Measurements from ENCODE around the gene STK39.

Gene STK39

DNA sequence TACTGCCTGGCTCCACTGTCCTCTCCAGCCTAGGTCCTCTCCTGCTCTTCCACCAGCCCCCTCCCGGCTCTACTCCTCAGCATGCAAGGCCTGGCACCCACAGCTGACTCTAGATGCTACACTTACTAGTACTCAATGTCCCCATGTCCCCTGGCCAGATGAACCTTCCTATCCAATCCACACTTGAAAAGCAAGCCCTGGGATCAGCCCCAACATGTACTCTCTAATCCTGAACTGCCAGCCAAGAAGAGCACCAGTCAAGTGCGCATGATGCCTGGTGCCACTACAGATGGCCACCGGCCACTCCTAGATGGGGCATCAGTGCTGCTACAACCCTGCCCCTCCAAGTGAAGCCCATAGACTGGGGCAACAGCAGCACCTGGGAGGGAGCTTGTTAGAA is 168.2 kb downstream of the STK39 start:
- no peaks in the 10 kb centered on the region for H3K79me2 ChIP-seq (ENCODE audit: insufficient read depth, low read length)
- H3K4me3 ChIP-seq (ENCODE audit: low read depth in 1 of 2, low read length in 2 of 2) = no peak overlapping the region
- H3K9ac ChIP-seq (ENCODE audit: low read depth, low read length) = no peak overlapping the region

DNA sequence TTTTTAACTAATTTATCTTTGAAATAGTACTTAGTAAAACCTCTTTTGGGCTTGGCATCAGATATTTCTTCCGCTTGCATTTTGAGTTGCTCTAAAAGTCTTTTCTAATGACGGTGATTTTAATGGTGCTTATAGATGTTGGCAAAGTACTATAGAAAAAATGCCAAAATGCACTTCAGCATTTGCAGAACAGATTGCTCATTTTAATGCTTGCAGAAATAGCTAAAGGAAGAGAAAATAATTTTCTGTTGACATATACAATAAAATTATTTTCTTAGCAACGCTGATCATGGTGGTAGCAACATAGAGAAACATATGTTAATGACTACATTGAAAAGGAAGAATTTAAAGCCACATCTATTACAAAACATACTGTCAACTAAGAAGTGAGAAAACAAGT is 170.7 kb downstream of the STK39 start:
- no peaks in the 10 kb centered on the region for H3K79me2 ChIP-seq (ENCODE audit: insufficient read depth, low read length)
- H3K27ac ChIP-seq (ENCODE audit: low read length) = no peak overlapping the region
- peaks cover 9% of the 10 kb centered on the region; the same call in 1 of the 2 replicates for H3K36me3 ChIP-seq (ENCODE audit: insufficient read depth, low read length)
- no peaks in the 10 kb centered on the region for H3K27me3 ChIP-seq (ENCODE audit: insufficient read depth, low read length, poor library complexity)
- DNase-seq (no peak), ATAC-seq (ENCODE audit: insufficient read depth, low read depth) (no peak)
- H4K20me1 ChIP-seq (ENCODE audit: insufficient read depth, low read length) = no peaks in the 10 kb centered on the region
- H3K4me2 ChIP-seq (ENCODE audit: insufficient read depth, low read length) = no peak overlapping the region
- H3K4me3 ChIP-seq (ENCODE audit: low read depth in 1 of 2, low read length in 2 of 2) = no peak overlapping the region
- no peaks in the 10 kb centered on the region for H3K9me3 ChIP-seq (ENCODE audit: insufficient read depth, low read length, severe bottlenecking)
- H3K9ac ChIP-seq (ENCODE audit: low read depth, low read length) = no peak overlapping the region
- H3K4me1 ChIP-seq (ENCODE audit: insufficient read depth, low read length) = no peaks in the 10 kb centered on the region
- TF ChIP-seq, protein P1, sequence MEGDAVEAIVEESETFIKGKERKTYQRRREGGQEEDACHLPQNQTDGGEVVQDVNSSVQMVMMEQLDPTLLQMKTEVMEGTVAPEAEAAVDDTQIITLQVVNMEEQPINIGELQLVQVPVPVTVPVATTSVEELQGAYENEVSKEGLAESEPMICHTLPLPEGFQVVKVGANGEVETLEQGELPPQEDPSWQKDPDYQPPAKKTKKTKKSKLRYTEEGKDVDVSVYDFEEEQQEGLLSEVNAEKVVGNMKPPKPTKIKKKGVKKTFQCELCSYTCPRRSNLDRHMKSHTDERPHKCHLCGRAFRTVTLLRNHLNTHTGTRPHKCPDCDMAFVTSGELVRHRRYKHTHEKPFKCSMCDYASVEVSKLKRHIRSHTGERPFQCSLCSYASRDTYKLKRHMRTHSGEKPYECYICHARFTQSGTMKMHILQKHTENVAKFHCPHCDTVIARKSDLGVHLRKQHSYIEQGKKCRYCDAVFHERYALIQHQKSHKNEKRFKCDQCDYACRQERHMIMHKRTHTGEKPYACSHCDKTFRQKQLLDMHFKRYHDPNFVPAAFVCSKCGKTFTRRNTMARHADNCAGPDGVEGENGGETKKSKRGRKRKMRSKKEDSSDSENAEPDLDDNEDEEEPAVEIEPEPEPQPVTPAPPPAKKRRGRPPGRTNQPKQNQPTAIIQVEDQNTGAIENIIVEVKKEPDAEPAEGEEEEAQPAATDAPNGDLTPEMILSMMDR (IDR thresholded peaks at IDR 0.05; ENCODE audit: borderline replicate concordance, extremely low read depth, low read length, poor library complexity, severe bottlenecking) = no peak
- H2AFZ ChIP-seq (ENCODE audit: low read depth, low read length) = no peak overlapping the region

More for the DNA sequence above, 168.2 kb downstream of the STK39 start:
- Histone ChIP-seq H3K27ac (ENCODE audit: low read length) (no peak overlapping the region), H4K20me1 (ENCODE audit: insufficient read depth, low read length) (no peaks in the 10 kb centered on the region), H3K4me1 (ENCODE audit: insufficient read depth, low read length) (no peaks in the 10 kb centered on the region), H3K27me3 (ENCODE audit: insufficient read depth, low read length, poor library complexity) (no peaks in the 10 kb centered on the region), H3K36me3 (ENCODE audit: insufficient read depth, low read length) (peaks cover 9% of the 10 kb centered on the region; the same call in 1 of the 2 replicates), H2AFZ (ENCODE audit: low read depth, low read length) (no peak overlapping the region), H3K4me2 (ENCODE audit: insufficient read depth, low read length) (no peak overlapping the region), H3K9me3 (ENCODE audit: insufficient read depth, low read length, severe bottlenecking) (no peaks in the 10 kb centered on the region)
- TF ChIP-seq, protein P1 (IDR thresholded peaks at IDR 0.05; ENCODE audit: borderline replicate concordance, extremely low read depth, low read length, poor library complexity, severe bottlenecking) = no peak
- no peak for TF ChIP-seq EZH2 (IDR thresholded peaks at IDR 0.05; ENCODE audit: borderline replicate concordance, low read depth, low read length, severe bottlenecking)
- DNase-seq = no peak
- ATAC-seq (ENCODE audit: insufficient read depth, low read depth) = no peak

DNA sequence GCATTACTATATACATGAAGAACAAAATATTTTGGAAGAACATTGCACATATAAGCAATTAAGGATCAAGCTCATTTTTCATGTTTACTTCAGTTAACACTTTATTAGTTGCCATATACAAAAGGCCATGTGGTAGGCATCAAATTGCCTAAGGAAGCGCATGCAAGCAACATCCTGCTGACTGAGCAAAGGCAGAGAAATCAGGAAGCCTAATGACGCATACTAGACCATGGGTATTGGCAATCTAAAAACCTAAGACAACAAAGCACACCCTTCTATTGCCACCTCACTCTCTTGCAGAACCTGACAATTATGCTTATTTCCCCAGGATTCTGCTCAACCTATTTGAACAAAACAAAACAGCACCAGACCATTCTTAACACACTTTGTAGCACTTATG is 171.9 kb downstream of the STK39 start:
- no peak overlapping the region for H3K4me3 ChIP-seq (ENCODE audit: low read depth in 1 of 2, low read length in 2 of 2)
- H3K4me2 ChIP-seq (ENCODE audit: insufficient read depth, low read length) = no peak overlapping the region
- H3K36me3 ChIP-seq (ENCODE audit: insufficient read depth, low read length) = peaks cover 5% of the 10 kb centered on the region; the same call in 1 of the 2 replicates
- no peak overlapping the region for H3K27ac ChIP-seq (ENCODE audit: low read length)
- no peaks in the 10 kb centered on the region for H3K9me3 ChIP-seq (ENCODE audit: insufficient read depth, low read length, severe bottlenecking)
- H3K9ac ChIP-seq (ENCODE audit: low read depth, low read length) = no peak overlapping the region
- DNase-seq (no peak), ATAC-seq (ENCODE audit: insufficient read depth, low read depth) (no peak)
- no peaks in the 10 kb centered on the region for H4K20me1 ChIP-seq (ENCODE audit: insufficient read depth, low read length)
- TF ChIP-seq EZH2 (IDR thresholded peaks at IDR 0.05; ENCODE audit: borderline replicate concordance, low read depth, low read length, severe bottlenecking) = no peak
- TF ChIP-seq, protein P1 (IDR thresholded peaks at IDR 0.05; ENCODE audit: borderline replicate concordance, extremely low read depth, low read length, poor library complexity, severe bottlenecking) = no peak
- no peak overlapping the region for H2AFZ ChIP-seq (ENCODE audit: low read depth, low read length)
- no peaks in the 10 kb centered on the region for H3K79me2 ChIP-seq (ENCODE audit: insufficient read depth, low read length)
- no peaks in the 10 kb centered on the region for H3K27me3 ChIP-seq (ENCODE audit: insufficient read depth, low read length, poor library complexity)
- no peaks in the 10 kb centered on the region for H3K4me1 ChIP-seq (ENCODE audit: insufficient read depth, low read length)
